ENCODE results near the gene GARIN5A. TPM values are rescaled to one million over a fixed set of nuclear protein-coding genes. Genes with fewer than 3 reads are reported as not detected.

GARIN5A gene
- total RNA-seq, 6 donors from 2014 or later, result 2.4 to 10.1 (median 3.0) TPM; not detected in 1

- ATAC-seq (ENCODE audit: low FRiP score in 2 of 2) (no peak), DNase-seq (peak in 1 of 2 donors; percentile 82)
- H3K9me3 ChIP-seq, result no peaks in the 10 kb centered on the region
- no peaks in the 10 kb centered on the region for H3K36me3 ChIP-seq
- H3K27ac ChIP-seq, result no peak overlapping the region
- peaks cover 0 to 15% (median 8%) of the 10 kb centered on the region in 4 donors for H3K4me1 ChIP-seq
- TF ChIP-seq CTCF (IDR thresholded peaks at IDR 0.05) (no peak), EP300 (IDR thresholded peaks at IDR 0.05) (no peak), POLR2AphosphoS5 (IDR thresholded peaks at IDR 0.05) (no peak), POLR2A (IDR thresholded peaks at IDR 0.05) (no peak)
- H3K4me3 ChIP-seq, result no peak overlapping the region
- WGBS, 2 donors, result 90 to 100% methylated on average over 1 to 19 of the region's 42 CpGs
- peaks cover 0 to 12% (median 5%) of the 10 kb centered on the region in 4 donors for H3K27me3 ChIP-seq
These were observed 59.3 kb downstream of the GARIN5A start for GRCh38 chr19:50417111-50418081.

Other genes with a start within 250 kb of the GARIN5A start
- gene KCNC3, start 147.5 kb downstream of the GARIN5A start, total RNA-seq, result 10 to 100 TPM in 4 of 6 donors, 1 to 10 TPM in 2; 3.8 to 15.7 (median 12.2) TPM
- 1,000 to 10,000 TPM; 1,043 to 3,140 (median 1,660) TPM for gene NAPSA, start 111.2 kb downstream of the GARIN5A start, total RNA-seq
- 100 to 1,000 TPM in 4 of 6 donors, 10 to 100 TPM in 2; 98.3 to 170 (median 123) TPM for gene NR1H2, start 100.4 kb downstream of the GARIN5A start, total RNA-seq
- gene POLD1, start 92.5 kb downstream of the GARIN5A start, total RNA-seq, result 10 to 100 TPM; 20.5 to 66.0 (median 44.0) TPM
- gene SPIB, start 57.9 kb downstream of the GARIN5A start, total RNA-seq, result 1 to 10 TPM in 1 of 6 donors, under 1 TPM in 3, not detected in 2; 0.13 to 2.1 (median 0.56) TPM
- under 1 TPM in 2 of 6 donors, not detected in 4; 0.09 to 0.17 TPM for gene MYBPC2, start 44.0 kb downstream of the GARIN5A start, total RNA-seq
- gene EMC10, start 341 bp downstream of the GARIN5A start, total RNA-seq, result 100 to 1,000 TPM in 4 of 6 donors, 10 to 100 TPM in 2; 83.8 to 155 (median 121) TPM
- 10 to 100 TPM; 22.6 to 59.2 (median 40.1) TPM for gene JOSD2, start 34.3 kb upstream of the GARIN5A start, total RNA-seq
- gene ASPDH, start 37.1 kb upstream of the GARIN5A start, total RNA-seq, result not detected
- 1 to 10 TPM in 4 of 6 donors, under 1 TPM in 2; 0.69 to 5.1 (median 1.7) TPM for gene LRRC4B, start 91.6 kb upstream of the GARIN5A start, total RNA-seq
- 1 to 10 TPM in 3 of 6 donors, under 1 TPM in 2, not detected in 1; 0.67 to 3.6 (median 1.4) TPM for gene SYT3, start 163.0 kb upstream of the GARIN5A start, total RNA-seq
- gene C19orf81, start 172.6 kb upstream of the GARIN5A start, total RNA-seq, result 10 to 100 TPM in 1 of 6 donors, 1 to 10 TPM in 4, not detected in 1; 1.7 to 24.4 (median 3.1) TPM
- under 1 TPM in 2 of 6 donors, not detected in 4; 0.40 to 0.54 TPM for gene SHANK1, start 243.0 kb upstream of the GARIN5A start, total RNA-seq
- gene CLEC11A, start 246.5 kb upstream of the GARIN5A start, total RNA-seq, result 10 to 100 TPM in 4 of 6 donors, 1 to 10 TPM in 2; 3.9 to 19.6 (median 15.9) TPM